Stimulated activated CD8-positive, alpha-beta memory T cell treated with anti-CD3 and anti-CD28 coated beads, Interleukin-12 subunit alpha, Interleukin-12 subunit beta, amount 100 ng/mL, for 24 hours (primary cell): ENCODE data around the gene OR1L4.

Experiments used
- DNase-seq: peaks from one replicate; pipeline ENCODE4 v3.0.0-alpha.2; 2020; ENCODE audit errors: extremely low read depth

The OR1L4 gene

DNA sequence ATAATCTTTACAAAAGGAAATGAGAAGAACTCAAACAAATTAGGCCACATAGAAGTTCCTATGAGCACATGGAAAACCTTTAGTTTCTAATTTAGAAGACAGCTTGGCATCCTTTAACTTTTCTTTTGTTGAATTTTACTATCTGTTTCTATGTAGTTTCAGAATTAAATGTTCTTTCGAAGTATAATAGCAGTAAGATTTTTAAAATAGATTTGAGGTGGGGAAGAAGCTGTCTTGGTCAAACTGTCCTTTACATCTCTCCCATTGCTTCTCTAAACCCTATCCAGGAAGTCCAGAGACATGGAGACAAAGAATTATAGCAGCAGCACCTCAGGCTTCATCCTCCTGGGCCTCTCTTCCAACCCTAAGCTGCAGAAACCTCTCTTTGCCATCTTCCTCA lies at the start of gene OR1L4:
Gene OR1L4 (plus strand): TSS at position 301 of the 400 bp plus-strand sequence. CDS start 0 bp downstream, at position 301.
- DNase-seq, result no peak

DNA sequence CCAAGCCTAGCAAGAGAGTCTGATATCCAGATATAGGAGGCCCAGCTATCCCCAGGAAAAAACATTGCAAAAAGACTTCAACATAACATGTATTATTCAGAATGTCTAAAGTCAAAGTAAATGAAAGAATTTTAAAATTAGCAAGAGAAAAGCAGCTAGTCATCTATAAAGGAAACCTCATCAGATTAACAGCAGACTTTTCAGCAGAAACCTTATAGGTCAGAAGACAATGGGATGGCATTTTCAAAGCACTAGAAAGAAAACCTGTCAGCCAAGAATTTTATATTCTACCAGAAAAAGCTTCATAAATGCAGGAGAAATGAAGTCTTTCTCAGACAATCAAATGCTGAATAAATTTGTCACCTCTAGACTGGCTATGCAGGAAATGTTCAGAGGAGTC lies 38.9 kb upstream of the OR1L4 start:
- DNase-seq, result no peak

- no peak for DNase-seq
These were observed 28.1 kb upstream of the OR1L4 start for GRCh38 chr9:122695696-122696095.

DNA sequence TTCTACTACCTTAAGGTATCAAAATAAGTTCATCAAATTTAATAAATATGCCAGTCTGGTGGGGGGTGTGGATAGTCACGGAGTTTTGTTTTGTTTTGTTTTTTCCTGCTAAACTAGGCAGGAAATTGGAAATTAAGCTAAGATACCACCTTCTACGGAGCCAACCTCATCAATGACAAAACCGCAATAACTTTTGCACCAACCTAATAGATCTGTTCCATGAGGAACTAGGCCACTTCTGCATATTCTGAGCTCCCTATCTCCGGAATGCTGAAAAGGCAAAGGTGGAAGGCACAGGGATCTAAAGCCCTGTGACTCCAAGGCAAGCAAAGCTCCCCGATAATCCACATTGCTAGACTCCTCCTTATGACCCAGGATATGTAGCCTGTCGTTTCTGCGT lies 5.8 kb upstream of the OR1L4 start:
- no peak for DNase-seq

DNA sequence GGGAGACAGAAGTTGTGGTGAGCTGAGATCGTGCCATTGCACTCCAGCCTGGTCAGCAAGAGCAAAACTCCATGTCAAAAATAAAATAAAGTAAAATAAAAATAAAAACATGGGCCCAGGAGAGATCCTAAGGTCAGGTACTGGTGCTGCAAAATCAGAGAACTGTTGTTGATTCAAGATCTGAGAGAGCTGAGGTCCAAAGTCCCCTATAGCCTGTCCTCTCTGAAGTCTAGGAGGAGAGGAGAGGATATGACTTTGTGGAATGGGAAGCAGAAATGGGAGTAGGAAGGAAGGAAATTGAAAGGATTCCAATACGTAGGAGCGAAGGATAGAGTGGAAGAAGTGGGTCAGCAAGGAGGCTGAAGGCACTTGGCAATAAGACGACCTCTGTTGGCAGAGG lies 4.6 kb upstream of the OR1L4 start:
- no peak for DNase-seq

DNA sequence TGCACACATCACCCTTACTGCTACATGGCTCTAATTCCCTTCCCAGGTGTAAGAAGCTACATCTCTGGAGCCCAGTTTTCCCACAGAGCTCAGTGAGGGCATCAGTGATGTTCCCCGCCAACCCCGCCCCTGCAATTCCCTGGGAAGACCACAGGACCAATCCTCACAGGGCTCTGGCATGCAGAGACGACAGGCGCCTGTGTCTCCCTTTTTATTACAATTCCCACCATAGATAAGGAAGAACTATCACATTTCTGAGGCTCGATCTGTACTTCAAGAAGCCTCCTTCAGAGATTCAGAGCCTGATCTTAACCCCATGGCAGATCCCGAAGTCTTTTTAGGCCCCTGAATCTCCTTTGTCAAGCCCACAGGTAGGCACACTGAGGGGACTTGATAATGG lies 18.2 kb downstream of the OR1L4 start, which contains the start of gene OR1L6:
Gene OR1L6 (plus strand): TSS at position 301 of the 400 bp plus-strand sequence. CDS start 7,545 bp downstream, outside the sequence.
- DNase-seq, result no peak

- DNase-seq, result no peak
These were observed 31.0 kb downstream of the OR1L4 start for GRCh38 chr9:122754825-122755224.

DNA sequence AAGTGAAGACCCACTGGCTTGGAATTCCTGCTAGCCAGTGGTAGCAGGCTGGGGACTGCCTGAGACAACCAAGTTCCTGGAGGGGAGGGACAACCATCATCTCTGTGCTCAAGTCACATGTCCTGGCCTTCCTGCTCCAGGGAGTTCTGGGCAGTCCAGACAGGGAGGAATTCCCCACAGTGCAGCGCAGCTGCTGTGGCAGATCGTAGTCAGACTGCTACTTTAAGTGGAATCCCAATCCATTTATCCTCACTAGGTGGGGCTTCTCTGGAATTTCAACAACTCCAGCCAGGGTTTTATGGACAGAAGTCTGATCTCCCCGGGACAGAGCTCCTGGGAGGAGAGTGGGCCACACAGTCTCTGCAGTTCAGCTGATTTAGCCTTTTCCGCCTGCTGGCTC lies 44.0 kb downstream of the OR1L4 start:
- DNase-seq, result no peak
